Inflammatory macrophage (primary cell): ENCODE results near the gene FAM78B.

Source experiments
- DNase-seq, 2 donors: peaks; one replicate each; pipeline ENCODE4 v3.0.0-alpha.2; 2020 to 2022
- total RNA-seq, 18 experiments: gene quantifications; one replicate each; lab custom pipeline; 2026; ENCODE audit warnings: mixed read lengths in 6 of 18, inconsistent platforms in 2 of 18; lab: John Stamatoyannopoulos, UW

The FAM78B gene
- 0 to 0.11 (median 0.02) reads per million in 18 experiments for total RNA-seq

- peak; percentile 17 to 60 for DNase-seq
Observed at GRCh38 chr1:166166698-166167571, at the start of gene FAM78B. TSS of gene FAM78B (minus strand) at chr1:166167001. CDS start at chr1:166166248, 753 bp downstream.

GRCh38 chr1:166202546-166202945, 35.7 kb upstream of the FAM78B start:
- no peak for DNase-seq

- DNase-seq, result no peak
Observed at GRCh38 chr1:166200743-166201142, 33.9 kb upstream of the FAM78B start.

GRCh38 chr1:166197597-166197996, 30.8 kb upstream of the FAM78B start:
- no peak for DNase-seq

GRCh38 chr1:166197141-166197540, 30.3 kb upstream of the FAM78B start:
- no peak for DNase-seq

- no peak for DNase-seq
Observed at GRCh38 chr1:166193057-166193698, 26.4 kb upstream of the FAM78B start.

GRCh38 chr1:166190400-166190799, 23.6 kb upstream of the FAM78B start:
- DNase-seq, result no peak

- no peak for DNase-seq
Observed at GRCh38 chr1:166189126-166189525, 22.3 kb upstream of the FAM78B start.

- DNase-seq, result no peak
Observed at GRCh38 chr1:166185526-166185925, 18.7 kb upstream of the FAM78B start.

- DNase-seq, result no peak
Observed at GRCh38 chr1:166184897-166185296, 18.1 kb upstream of the FAM78B start.

GRCh38 chr1:166184012-166184411, 17.2 kb upstream of the FAM78B start:
- no peak for DNase-seq

- DNase-seq, result no peak
Observed at GRCh38 chr1:166182281-166182680, 15.5 kb upstream of the FAM78B start.

GRCh38 chr1:166176416-166176815, 9.6 kb upstream of the FAM78B start:
- DNase-seq, result no peak

- no peak for DNase-seq
Observed at GRCh38 chr1:166175032-166175431, 8.2 kb upstream of the FAM78B start.

- DNase-seq, result no peak
Observed at GRCh38 chr1:166174108-166174507, 7.3 kb upstream of the FAM78B start.

GRCh38 chr1:166172106-166172505, 5.3 kb upstream of the FAM78B start:
- no peak for DNase-seq

GRCh38 chr1:166170726-166171125, 3.9 kb upstream of the FAM78B start:
- no peak for DNase-seq

GRCh38 chr1:166170075-166170474, 3.3 kb upstream of the FAM78B start:
- no peak for DNase-seq

- no peak for DNase-seq
Observed at GRCh38 chr1:166169182-166169581, 2.4 kb upstream of the FAM78B start.

- DNase-seq, result no peak
Observed at GRCh38 chr1:166167572-166167925, 748 bp upstream of the FAM78B start.

- no peak for DNase-seq
Observed at GRCh38 chr1:166166329-166166697, 488 bp downstream of the FAM78B start.

- DNase-seq, result no peak
Observed at GRCh38 chr1:166165661-166166328, 1.0 kb downstream of the FAM78B start.

- peak in 1 of 2 donors; percentile 6 for DNase-seq
Observed at GRCh38 chr1:166164995-166165660, 1.7 kb downstream of the FAM78B start.
